ENCODE results near the gene ZNF644.
"Not testable (repeated sequence)": the region's sequence is repeated elsewhere in the genome, so short reads cannot be mapped to it uniquely, and the experiment has no call there.

Gene ZNF644

GRCh38 chr1:90943966-90944365 lies 77.9 kb downstream of the ZNF644 start:
- H3K27ac ChIP-seq, result no peak overlapping the region
- DNase-seq (ENCODE audit: low read depth, low spot score), result no peak

- H3K27ac ChIP-seq, result no peak overlapping the region
- DNase-seq (ENCODE audit: low read depth, low spot score), result no peak
Measured at GRCh38 chr1:90940746-90941145, 81.1 kb downstream of the ZNF644 start.

GRCh38 chr1:90936731-90937130 lies 85.1 kb downstream of the ZNF644 start:
- DNase-seq (ENCODE audit: low read depth, low spot score), result no peak
- no peak overlapping the region for H3K27ac ChIP-seq

- no peak overlapping the region for H3K27ac ChIP-seq
- DNase-seq (ENCODE audit: low read depth, low spot score), result no peak
Measured at GRCh38 chr1:90936061-90936460, 85.8 kb downstream of the ZNF644 start.

DNA sequence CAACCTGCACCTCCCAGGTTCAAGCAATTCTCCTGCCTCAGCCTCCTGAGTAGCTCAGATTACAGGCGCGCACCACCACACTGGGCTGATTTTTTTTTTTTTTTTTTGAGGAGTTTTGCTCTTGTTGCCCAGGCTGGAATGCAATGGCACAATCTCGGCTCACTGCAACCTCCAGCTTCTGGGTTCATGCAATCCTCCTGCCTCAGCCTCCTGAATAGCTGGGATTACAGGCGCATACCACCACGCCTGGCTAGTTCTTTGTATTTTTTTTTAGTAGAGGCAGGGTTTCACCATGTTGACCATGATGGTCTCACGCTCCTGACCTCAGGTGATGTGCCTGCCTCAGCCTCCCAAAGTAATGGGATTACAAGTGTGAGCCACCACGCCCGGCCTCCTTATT lies 93.6 kb downstream of the ZNF644 start:
- not testable (repeated sequence) for H3K27ac ChIP-seq; DNase-seq (ENCODE audit: low read depth, low spot score)

DNA sequence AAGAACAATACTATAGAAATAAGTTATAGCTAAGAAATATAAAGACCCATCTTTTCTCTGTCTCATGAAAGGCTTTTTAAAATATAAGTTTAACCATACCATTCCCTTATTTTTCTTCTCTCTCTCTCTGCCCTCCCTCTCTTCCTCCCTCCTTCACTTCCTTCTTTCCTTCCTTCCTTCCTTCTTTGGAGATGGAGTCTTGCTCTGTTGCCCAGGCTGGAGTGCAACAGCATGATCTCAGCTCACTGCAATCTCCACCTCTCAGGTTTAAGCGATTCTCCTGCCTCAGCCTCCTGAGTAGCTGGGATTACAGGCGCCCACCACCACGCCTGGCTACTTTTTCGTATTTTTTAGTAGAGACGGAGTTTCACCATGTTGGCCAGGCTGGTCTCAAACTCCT lies 94.2 kb downstream of the ZNF644 start:
- DNase-seq (ENCODE audit: low read depth, low spot score); H3K27ac ChIP-seq: not testable (repeated sequence)

GRCh38 chr1:90926971-90927370 lies 94.9 kb downstream of the ZNF644 start:
- DNase-seq (ENCODE audit: low read depth, low spot score), result no peak
- H3K27ac ChIP-seq, result peak overlapping the region; percentile 3

- peak; percentile 6 for DNase-seq (ENCODE audit: low read depth, low spot score)
- H3K27ac ChIP-seq, result peak overlapping the region; percentile 3
Measured at GRCh38 chr1:90925928-90926869, 95.6 kb downstream of the ZNF644 start.

DNA sequence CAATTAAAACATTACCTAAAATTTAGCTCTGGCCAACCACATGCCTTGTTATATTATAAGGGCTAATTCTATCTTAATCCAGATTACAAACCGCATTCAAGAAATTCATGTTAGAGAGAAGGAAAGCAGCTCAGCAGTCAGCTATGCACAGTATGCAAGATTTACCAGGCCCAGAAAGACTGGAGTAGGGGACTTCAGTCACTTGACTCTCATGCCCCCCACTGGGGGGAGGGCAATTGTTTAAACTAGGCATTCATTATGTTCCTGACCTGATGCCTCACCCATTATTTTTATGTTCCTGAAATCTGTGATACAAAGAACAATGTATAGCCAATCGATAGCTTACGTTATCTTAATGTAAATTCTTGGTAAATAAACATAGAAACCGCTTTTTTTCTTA lies 96.9 kb downstream of the ZNF644 start:
- H3K27ac ChIP-seq, result no peak overlapping the region
- DNase-seq (ENCODE audit: low read depth, low spot score), result no peak

DNA sequence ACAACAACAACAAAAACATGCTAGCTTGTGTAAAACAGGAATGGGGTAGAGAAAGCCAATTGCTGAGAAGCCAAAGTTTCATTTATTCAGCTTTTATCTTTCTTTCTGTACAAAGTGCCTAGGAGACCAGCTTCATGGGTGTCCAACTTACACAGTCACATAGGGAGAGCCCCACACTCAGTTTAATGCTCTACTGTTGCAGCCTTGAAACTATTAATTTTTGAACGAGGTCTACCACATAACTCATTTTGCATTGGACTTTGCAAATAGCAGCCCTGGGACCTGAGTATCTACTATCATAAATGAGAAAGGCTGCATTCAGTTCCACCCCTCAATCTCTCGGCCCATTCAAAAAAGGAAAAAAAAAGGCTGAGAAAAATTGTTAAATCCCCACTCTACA lies 98.8 kb downstream of the ZNF644 start:
- no peak for DNase-seq (ENCODE audit: low read depth, low spot score)
- no peak overlapping the region for H3K27ac ChIP-seq

- no peak for DNase-seq (ENCODE audit: low read depth, low spot score)
- H3K27ac ChIP-seq, result no peak overlapping the region
Measured at GRCh38 chr1:90922202-90922601, 99.6 kb downstream of the ZNF644 start.

DNA sequence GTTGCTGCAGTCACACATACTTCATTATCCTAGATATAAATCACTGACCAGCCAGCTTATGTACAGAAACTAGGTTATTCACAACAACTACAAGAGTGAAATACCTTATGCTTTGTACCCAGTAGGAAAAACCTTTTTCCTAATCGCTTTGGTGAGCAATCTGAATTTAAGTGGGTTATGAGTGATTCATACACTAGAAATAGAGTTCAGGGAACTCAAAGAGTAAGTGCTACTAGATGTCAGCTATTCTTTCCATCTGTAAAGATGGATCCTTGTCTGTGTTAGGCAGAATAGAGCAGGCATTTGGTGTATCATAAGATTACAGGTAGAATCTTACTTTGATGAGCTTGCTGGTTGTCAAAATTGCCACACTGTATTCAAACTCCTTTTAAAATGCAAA lies 101.9 kb downstream of the ZNF644 start:
- DNase-seq (ENCODE audit: low read depth, low spot score), result no peak
- no peak overlapping the region for H3K27ac ChIP-seq

DNA sequence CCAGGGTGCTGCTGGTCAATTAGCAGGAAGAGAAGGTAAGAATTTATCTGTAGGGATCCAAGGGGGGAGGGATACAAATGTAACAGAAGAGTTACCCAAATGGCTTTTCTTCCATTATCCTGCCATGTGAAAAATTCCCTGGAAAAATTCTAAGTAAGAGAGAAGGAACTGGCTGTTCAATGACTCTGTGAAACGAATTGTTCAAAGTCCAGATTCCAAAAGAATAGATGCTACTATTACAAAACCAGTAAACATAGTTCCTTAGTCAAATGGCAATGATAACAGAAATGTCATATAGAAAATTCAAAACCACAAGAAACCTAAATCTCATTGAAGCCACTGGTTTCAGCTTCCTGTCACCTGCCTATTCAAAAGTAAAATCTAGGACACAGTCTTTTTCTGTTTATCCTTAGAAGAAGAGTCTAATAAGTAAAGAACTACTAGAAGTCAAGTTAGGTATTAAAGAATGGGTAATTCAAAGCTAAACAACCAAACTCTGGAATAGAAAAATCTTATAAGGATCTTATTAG lies 102.6 kb downstream of the ZNF644 start:
- no peak overlapping the region for H3K27ac ChIP-seq

DNA sequence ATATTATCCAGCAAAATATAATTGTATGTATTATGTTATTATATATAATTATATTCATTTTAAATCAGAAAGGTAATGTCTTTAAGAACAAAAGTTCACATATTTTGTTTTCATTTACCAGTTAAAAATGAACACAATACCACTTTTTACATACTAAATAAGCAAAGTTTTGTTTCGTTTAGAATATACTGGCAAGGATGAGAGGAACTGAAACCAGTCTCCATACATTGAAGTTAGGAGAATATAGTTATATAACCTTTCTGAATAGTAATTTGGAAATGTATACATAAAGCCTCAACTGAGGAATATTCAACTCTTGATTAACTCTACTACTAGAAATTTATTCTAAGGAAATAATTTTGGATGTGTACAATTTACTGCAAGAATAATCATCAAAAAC lies 110.5 kb downstream of the ZNF644 start:
- no peak overlapping the region for H3K27ac ChIP-seq
- DNase-seq (ENCODE audit: low read depth, low spot score), result no peak

More for the DNA sequence above, 102.6 kb downstream of the ZNF644 start:
- DNase-seq (ENCODE audit: low read depth, low spot score), result no peak

DNA sequence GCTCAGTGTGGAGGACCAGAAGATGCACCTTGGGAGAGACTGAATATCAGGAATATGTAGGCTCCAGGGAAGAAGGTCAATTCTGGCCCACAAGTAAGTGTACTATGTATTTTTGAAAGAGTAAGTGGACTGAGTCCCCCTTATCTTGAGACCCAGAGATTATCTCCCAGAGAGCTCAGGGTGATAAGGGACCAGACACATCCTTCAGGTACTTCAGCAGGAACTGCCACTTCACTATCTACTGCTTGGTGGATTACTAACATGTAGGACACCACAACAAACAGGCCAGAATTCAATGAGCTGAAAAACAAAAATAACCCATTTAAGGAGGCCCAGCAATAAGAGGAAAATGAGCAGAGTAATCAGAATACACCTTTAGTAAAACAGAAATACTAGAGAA lies 119.2 kb downstream of the ZNF644 start:
- no peak for DNase-seq (ENCODE audit: low read depth, low spot score)
- H3K27ac ChIP-seq, result no peak overlapping the region

DNA sequence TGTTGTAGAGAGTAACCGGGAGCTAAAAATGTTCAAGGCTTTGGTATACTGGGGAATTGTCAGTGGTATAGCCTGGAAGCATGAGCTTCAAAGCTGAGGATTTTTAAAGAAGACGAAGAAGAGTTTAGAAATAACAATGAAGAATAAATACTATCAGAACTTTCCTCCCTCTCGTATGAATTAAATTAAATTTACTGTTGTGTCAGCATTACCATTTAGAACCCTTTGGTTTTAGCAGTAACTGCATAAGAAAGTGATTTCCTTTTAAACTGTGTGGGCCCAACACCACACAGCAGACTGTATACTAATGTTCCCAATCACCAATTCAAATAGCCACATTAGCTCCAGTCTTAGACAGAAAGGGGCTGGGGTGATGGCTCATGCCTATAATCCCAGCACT lies 122.6 kb downstream of the ZNF644 start:
- DNase-seq (ENCODE audit: low read depth, low spot score), result no peak
- H3K27ac ChIP-seq, result no peak overlapping the region

DNA sequence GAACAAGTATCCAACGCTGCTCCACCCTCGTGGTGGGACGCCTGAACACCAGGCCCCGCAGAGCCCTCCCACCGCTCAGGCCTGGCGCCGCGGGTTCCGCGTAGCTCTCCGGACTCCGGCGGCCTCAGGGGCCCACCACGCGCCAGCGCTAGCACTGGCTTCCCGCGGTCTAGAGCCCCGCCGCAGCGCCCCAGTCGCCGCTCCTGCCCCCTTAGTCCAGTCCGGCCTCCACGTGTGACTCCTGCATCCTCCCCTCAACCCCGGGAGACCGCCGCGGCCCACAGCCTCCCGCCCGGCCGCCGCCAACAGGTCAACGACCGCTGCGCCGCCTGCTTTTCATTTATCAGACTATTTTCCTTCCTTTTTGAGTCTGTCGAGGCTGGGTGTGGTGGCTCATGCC lies 128.2 kb downstream of the ZNF644 start:
- not testable (repeated sequence) for DNase-seq (ENCODE audit: low read depth, low spot score); H3K27ac ChIP-seq

- H3K27ac ChIP-seq; DNase-seq (ENCODE audit: low read depth, low spot score): not testable (repeated sequence)
Measured at GRCh38 chr1:90892884-90893283, 129.0 kb downstream of the ZNF644 start.

DNA sequence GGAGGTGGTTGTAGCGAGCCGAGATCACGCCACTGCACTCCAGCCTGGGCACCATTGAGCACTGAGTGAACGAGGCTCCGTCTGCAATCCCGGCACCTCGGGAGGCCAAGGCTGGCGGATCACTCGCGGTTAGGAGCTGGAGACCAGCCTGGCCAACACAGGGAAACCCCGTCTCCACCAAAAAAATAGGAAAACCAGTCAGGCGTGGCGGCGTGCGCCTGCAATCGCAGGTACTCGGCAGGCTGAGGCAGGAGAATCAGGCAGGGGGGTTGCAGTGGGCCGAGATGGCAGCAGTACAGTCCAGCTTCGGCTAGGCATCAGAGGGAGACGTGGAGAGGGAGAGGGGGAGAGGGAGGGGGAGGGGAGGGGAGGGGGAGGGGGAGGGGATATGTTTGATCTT lies 129.6 kb downstream of the ZNF644 start:
- H3K27ac ChIP-seq; DNase-seq (ENCODE audit: low read depth, low spot score): not testable (repeated sequence)

GRCh38 chr1:90891756-90892155 lies 130.1 kb downstream of the ZNF644 start:
- H3K27ac ChIP-seq; DNase-seq (ENCODE audit: low read depth, low spot score): not testable (repeated sequence)

- no peak overlapping the region for H3K27ac ChIP-seq
- DNase-seq (ENCODE audit: low read depth, low spot score), result no peak
Measured at GRCh38 chr1:90882221-90882620, 139.6 kb downstream of the ZNF644 start.

GRCh38 chr1:90881034-90881433 lies 140.8 kb downstream of the ZNF644 start:
- no peak overlapping the region for H3K27ac ChIP-seq

More at GRCh38 chr1:90881034-90881433, 140.8 kb downstream of the ZNF644 start:
- DNase-seq (ENCODE audit: low read depth, low spot score), result no peak
